ENCODE measurements around the gene AVP. TPM values are rescaled to one million over a fixed set of nuclear protein-coding genes. Genes with fewer than 3 reads are reported as not detected.

Gene AVP
- total RNA-seq, 1 experiment from 2014 or later, result not detected

- Mint-ChIP-seq H3K36me3 (ENCODE audit: insufficient read depth in 1 of 3, low read depth in 3 of 3) (no peaks in the 10 kb centered on the region), H3K4me3 (no peak overlapping the region), H3K27ac (no peak overlapping the region), H3K9me3 (no peaks in the 10 kb centered on the region), H3K4me1 (peaks cover 0 to 9% of the 10 kb centered on the region in 2 experiments; a peak in 2 of 4 replicates), H3K27me3 (ENCODE audit: low read depth) (peaks cover 23% of the 10 kb centered on the region)
- H2BK12ac ChIP-seq (ENCODE audit: insufficient read length, low read depth, low read length), result no peak overlapping the region
- no peaks in the 10 kb centered on the region for H3K27me3 ChIP-seq (ENCODE audit: insufficient read depth, low read length)
- no peaks in the 10 kb centered on the region for H3K79me2 ChIP-seq (ENCODE audit: insufficient read depth, low read length)
- peaks cover 11% of the 10 kb centered on the region for H3K23me2 ChIP-seq (ENCODE audit: insufficient read length, low read depth, low read length, poor library complexity, severe bottlenecking)
- no peak overlapping the region for H4K8ac ChIP-seq (replicated peaks; ENCODE audit: insufficient read length, low read depth, low read length)
- no peak overlapping the region for H3K4ac ChIP-seq (ENCODE audit: low read depth, low read length)
- no peak overlapping the region for H3K27ac ChIP-seq (ENCODE audit: insufficient read length, low read depth, low read length)
- H3K9me3 ChIP-seq (ENCODE audit: control insufficient read depth, low read depth, low read length), result no peaks in the 10 kb centered on the region
- no peak overlapping the region for H2AK5ac ChIP-seq (ENCODE audit: insufficient read length, low read length)
- no peak overlapping the region for H4K5ac ChIP-seq (ENCODE audit: insufficient read length, low read depth, low read length)
- H2AFZ ChIP-seq (ENCODE audit: low read length), result no peak overlapping the region
- H3K56ac ChIP-seq (ENCODE audit: insufficient read length, low read depth, low read length), result no peak overlapping the region
- DNase-seq, result no peak
- no CpG with 5 or more reads among the region's 1 CpG for WGBS (ENCODE audit: extremely low coverage, insufficient read length, low lambda C conversion rate)
- H3K9ac ChIP-seq (ENCODE audit: extremely low read depth, insufficient read length, low read length), result no peak overlapping the region
- H2BK5ac ChIP-seq (ENCODE audit: insufficient read length, low read length), result no peak overlapping the region
- H3K18ac ChIP-seq (ENCODE audit: insufficient read length, low read depth, low read length), result no peak overlapping the region
- H3K14ac ChIP-seq (ENCODE audit: insufficient read depth, low read length), result no peak overlapping the region
- no peak overlapping the region for H3K4me2 ChIP-seq (ENCODE audit: insufficient read depth, insufficient read length, low read length)
- no peaks in the 10 kb centered on the region for H3K4me1 ChIP-seq (ENCODE audit: insufficient read depth, low read length)
- no peak overlapping the region for H3T11ph ChIP-seq (ENCODE audit: low read length)
- no peak overlapping the region for H4K91ac ChIP-seq (ENCODE audit: insufficient read length, low read depth, low read length)
- H3K23ac ChIP-seq (ENCODE audit: insufficient read length, low read depth, low read length), result no peak overlapping the region
- no peak for TF ChIP-seq CTCF (conservative IDR thresholded peaks at IDR 0.05)
- H2BK15ac ChIP-seq (ENCODE audit: low read depth, low read length), result no peak overlapping the region
- no peak overlapping the region for H2BK20ac ChIP-seq (ENCODE audit: low read depth, low read length, poor library complexity, severe bottlenecking)
- no peaks in the 10 kb centered on the region for H4K20me1 ChIP-seq (ENCODE audit: control insufficient read depth, insufficient read depth, insufficient read length)
- H3K79me1 ChIP-seq (ENCODE audit: insufficient read depth, low read depth, low read length, poor library complexity, severe bottlenecking), result no peaks in the 10 kb centered on the region
- no peak overlapping the region for H2BK120ac ChIP-seq (ENCODE audit: low read depth, low read length, poor library complexity, severe bottlenecking)
These were observed 6.0 kb upstream of the AVP start for GRCh38 chr20:3090565-3090964.

All from H9 (cell line).